Stomach (tissue), 9 donors: ENCODE data around the gene AUTS2. TPM values are rescaled to one million over a fixed set of nuclear protein-coding genes. Genes with fewer than 3 reads are reported as not detected.

Experiments
- DNase-seq, 2 donors: peaks; one replicate each; pipeline versions ENCODE4 v3.0.0 to v3.0.0-alpha.2; 2013 to 2019
- H3K27ac ChIP-seq, 5 donors: fragments of 200-600 bp in 4 of 5; sonication (generic) in 4 of 5; one replicate each; pipeline ENCODE4 v1.5.1; 2013 to 2019; ENCODE audit warnings: mild to moderate bottlenecking in 1 of 5, moderate library complexity in 1 of 5
- H3K27me3 ChIP-seq, 3 donors: fragments of 200-600 bp; sonication (generic); one replicate each; pipeline ENCODE4 v1.5.1; 2017 to 2019; ENCODE audit warnings: mixed run types in 1 of 3
- H3K36me3 ChIP-seq, 4 donors: fragments of 200-600 bp; sonication (generic); 1 replicate in 3 of 4; 2 replicates in 1 of 4; pipeline ENCODE4 v1.5.1; 2016 to 2019
- H3K4me1 ChIP-seq, 4 donors: fragments of 200-600 bp; sonication (generic); one replicate each; pipeline ENCODE4 v1.5.1; 2016 to 2019
- H3K4me3 ChIP-seq, 4 donors: fragments of 200-600 bp; sonication (generic) in 3 of 4; one replicate each; pipeline ENCODE4 v1.5.1; 2016 to 2019; ENCODE audit warnings: mild to moderate bottlenecking in 1 of 4
- H3K9me3 ChIP-seq, 4 donors: fragments of 200-600 bp; sonication (generic); one replicate each; pipeline ENCODE4 v1.5.1; 2016 to 2019
- CTCF ChIP-seq, 7 experiments: fragments of 450-650 bp in 4 of 7; fragments of 200-600 bp in 3 of 7; sonication (generic) in 3 of 7; IDR thresholded peaks; one replicate each; pipeline ENCODE4 v1.5.1; 2016 to 2019; ENCODE audit warnings: antibody characterized with exemption in 7 of 7, control low read depth in 2 of 7, mild to moderate bottlenecking in 1 of 7
- EP300 ChIP-seq: sonication (generic); formaldehyde crosslinking; IDR thresholded peaks from one replicate; pipeline ENCODE4 v1.6.1; 2017; ENCODE audit warnings: antibody characterized with exemption
- POLR2A ChIP-seq, 4 donors: fragments of 450-650 bp; IDR thresholded peaks; one replicate each; pipeline ENCODE4 v1.6.1; 2016; ENCODE audit warnings: antibody characterized with exemption in 4 of 4, control low read depth in 2 of 4, mild to moderate bottlenecking in 1 of 4, moderate library complexity in 1 of 4
- POLR2AphosphoS5 ChIP-seq, 3 donors: sonication (generic); formaldehyde crosslinking; IDR thresholded peaks; one replicate each; pipeline ENCODE4 v1.6.1; 2016; ENCODE audit warnings: antibody characterized with exemption in 3 of 3
- WGBS, 5 donors: extraction: QIAGEN DNeasy Blood & Tissue Kit in 3 of 5; methylation state at CpG; one replicate each; pipeline versions ENCODE4 v1.1.5 to v1.1.7; 2013 to 2018; 5-methylcytosine and 5-hydroxymethylcytosine counted together
- intact Hi-C: fragments of 100-400 bp; cut with DNase I; formaldehyde crosslinking; loops from one replicate; pipeline ENCODE4 v1.15.1; 2023; ENCODE audit warnings: low total_unique reads
- polyA plus RNA-seq, 3 donors: library from polyadenylated mRNA; stranded (reverse); fragments of 200-250 nt; gene quantifications; one replicate each; pipeline ENCODE4 v1.2.3, GENCODE V29; 2013
- total RNA-seq, 5 donors: library from RNA; depleted of rRNA; stranded (reverse); fragments of >200 nt; gene quantifications; one replicate each; pipeline versions ENCODE4 v1.1.0 to v1.2.3, GENCODE V29; 2014 to 2016
- donor health status: healthy with polysubstance abuse.
- donor health status: Bipolar disorder and iron deficiency.
- donor health status: healthy.

Gene AUTS2
- total and polyA plus RNA-seq, 8 donors = 3.8 to 90.3 (median 38.1) TPM

- no peak for TF ChIP-seq POLR2AphosphoS5 (IDR thresholded peaks at IDR 0.05)
- H3K4me3 ChIP-seq = no peak overlapping the region
- no peaks in the 10 kb centered on the region for H3K27me3 ChIP-seq
- H3K36me3 ChIP-seq = no peaks in the 10 kb centered on the region
- no peak overlapping the region for H3K27ac ChIP-seq
- WGBS, 5 donors = 81 to 91% (median 90%) methylated on average over 2 of the region's 2 CpGs
- H3K4me1 ChIP-seq = no peaks in the 10 kb centered on the region
- DNase-seq = no peak
- H3K9me3 ChIP-seq = no peaks in the 10 kb centered on the region
- intact Hi-C loops = no loop called here
Measured at GRCh38 chr7:69839782-69840181, 241.5 kb downstream of the AUTS2 start.

- Histone ChIP-seq H3K36me3 (no peaks in the 10 kb centered on the region), H3K9me3 (no peaks in the 10 kb centered on the region), H3K27ac (no peak overlapping the region), H3K27me3 (no peaks in the 10 kb centered on the region), H3K4me1 (no peaks in the 10 kb centered on the region), H3K4me3 (no peak overlapping the region)
- WGBS, 5 donors = 58 to 64% (median 61%) methylated on average over 3 of the region's 3 CpGs
- intact Hi-C loops = no loop called here
- TF ChIP-seq POLR2AphosphoS5 (IDR thresholded peaks at IDR 0.05) (no peak), EP300 (no peak), POLR2A (IDR thresholded peaks at IDR 0.05) (no peak), CTCF (IDR thresholded peaks at IDR 0.05) (no peak)
- DNase-seq = no peak
Measured at GRCh38 chr7:69840248-69840647, 242.0 kb downstream of the AUTS2 start.

DNA sequence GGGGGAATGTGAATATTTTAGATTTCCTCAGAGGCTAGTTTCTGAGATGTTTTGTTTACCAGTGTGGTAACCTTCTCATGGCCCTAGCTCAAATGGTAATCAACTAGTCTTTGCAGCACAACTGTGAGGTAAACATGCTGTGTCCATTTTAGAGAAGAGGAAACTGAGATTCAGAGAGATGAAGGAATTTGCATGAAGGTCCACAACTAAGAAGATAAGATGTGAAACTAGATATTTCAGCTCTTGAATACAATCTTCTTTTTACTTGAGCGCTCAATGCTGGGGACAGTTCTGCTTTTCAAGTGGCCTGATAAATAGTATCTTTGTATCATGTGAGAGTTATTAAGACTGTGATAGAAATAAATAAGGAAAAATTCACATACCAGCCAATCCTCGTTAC lies 245.4 kb downstream of the AUTS2 start:
- intact Hi-C loops = no loop called here
- 76 to 83% (median 79%) methylated on average over 2 of the region's 2 CpGs for WGBS, 5 donors

GRCh38 chr7:69844264-69844868 lies 246.1 kb downstream of the AUTS2 start:
- intact Hi-C loops = no loop called here
- Histone ChIP-seq H3K4me1 (peaks cover 0 to 7% (median 3%) of the 10 kb centered on the region in 4 donors), H3K4me3 (no peak overlapping the region), H3K27ac (no peak overlapping the region), H3K9me3 (no peaks in the 10 kb centered on the region), H3K36me3 (no peaks in the 10 kb centered on the region), H3K27me3 (no peaks in the 10 kb centered on the region)
- no peak for DNase-seq
- WGBS, 5 donors = 42 to 52% (median 45%) methylated on average over 4 of the region's 4 CpGs
- TF ChIP-seq POLR2AphosphoS5 (IDR thresholded peaks at IDR 0.05) = no peak
- TF ChIP-seq EP300 = no peak
- no peak for TF ChIP-seq POLR2A (IDR thresholded peaks at IDR 0.05)
- no peak for TF ChIP-seq CTCF (IDR thresholded peaks at IDR 0.05)

More for the DNA sequence above, 245.4 kb downstream of the AUTS2 start:
- TF ChIP-seq POLR2A (IDR thresholded peaks at IDR 0.05) = no peak
- no peak for TF ChIP-seq CTCF (IDR thresholded peaks at IDR 0.05)
- TF ChIP-seq POLR2AphosphoS5 (IDR thresholded peaks at IDR 0.05) = no peak
- no peak for TF ChIP-seq EP300
- DNase-seq = no peak
- H3K27ac ChIP-seq = no peak overlapping the region
- H3K4me3 ChIP-seq = no peak overlapping the region
- H3K36me3 ChIP-seq = no peaks in the 10 kb centered on the region
- H3K27me3 ChIP-seq = no peaks in the 10 kb centered on the region
- no peaks in the 10 kb centered on the region for H3K9me3 ChIP-seq
- peaks cover 0 to 6% (median 3%) of the 10 kb centered on the region in 4 donors for H3K4me1 ChIP-seq

- intact Hi-C loops = no loop called here
Measured at GRCh38 chr7:69845721-69846495, 247.6 kb downstream of the AUTS2 start.

More at GRCh38 chr7:69845721-69846495, 247.6 kb downstream of the AUTS2 start:
- no peaks in the 10 kb centered on the region for H3K36me3 ChIP-seq
- no peaks in the 10 kb centered on the region for H3K27me3 ChIP-seq
- peaks cover 0 to 7% (median 3%) of the 10 kb centered on the region in 4 donors for H3K4me1 ChIP-seq
- no peak for TF ChIP-seq POLR2AphosphoS5 (IDR thresholded peaks at IDR 0.05)
- no peak for TF ChIP-seq POLR2A (IDR thresholded peaks at IDR 0.05)
- no peak for TF ChIP-seq CTCF (IDR thresholded peaks at IDR 0.05)
- no peak for TF ChIP-seq EP300
- WGBS, 5 donors = 49 to 68% (median 63%) methylated on average over 3 of the region's 3 CpGs
- H3K27ac ChIP-seq = no peak overlapping the region
- DNase-seq = no peak
- H3K4me3 ChIP-seq = no peak overlapping the region
- H3K9me3 ChIP-seq = no peaks in the 10 kb centered on the region
